ENCODE results near the gene CLCNKA. TPM values are rescaled to one million over a fixed set of nuclear protein-coding genes. Genes with fewer than 3 reads are reported as not detected.

CLCNKA gene
- total RNA-seq, 1 experiment from 2014 or later = not detected

DNA sequence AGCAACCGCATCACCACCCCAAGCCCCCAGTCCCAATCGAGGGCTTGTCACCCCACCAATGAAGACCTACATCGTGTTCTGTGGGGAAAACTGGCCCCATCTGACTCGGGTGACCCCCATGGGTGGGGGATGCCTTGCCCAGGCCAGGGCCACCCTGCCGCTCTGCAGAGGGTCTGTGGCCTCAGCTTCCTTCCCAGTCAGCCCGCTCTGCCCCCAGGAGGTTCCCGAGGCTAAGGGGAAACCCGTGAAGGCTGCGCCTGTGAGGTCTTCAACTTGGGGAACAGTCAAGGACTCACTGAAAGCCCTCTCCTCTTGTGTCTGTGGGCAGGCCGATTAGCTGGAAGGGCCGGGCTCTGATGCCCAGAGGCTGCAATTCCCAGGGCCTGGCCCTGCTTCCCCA is 15.8 kb upstream of the CLCNKA start:
- CTCF ChIA-PET = no interaction called here
- H3K4me1 ChIP-seq = no peaks in the 10 kb centered on the region
- intact Hi-C loops (cut with micrococcal nuclease; ENCODE audit: unreplicated experiment) = no loop called here

DNA sequence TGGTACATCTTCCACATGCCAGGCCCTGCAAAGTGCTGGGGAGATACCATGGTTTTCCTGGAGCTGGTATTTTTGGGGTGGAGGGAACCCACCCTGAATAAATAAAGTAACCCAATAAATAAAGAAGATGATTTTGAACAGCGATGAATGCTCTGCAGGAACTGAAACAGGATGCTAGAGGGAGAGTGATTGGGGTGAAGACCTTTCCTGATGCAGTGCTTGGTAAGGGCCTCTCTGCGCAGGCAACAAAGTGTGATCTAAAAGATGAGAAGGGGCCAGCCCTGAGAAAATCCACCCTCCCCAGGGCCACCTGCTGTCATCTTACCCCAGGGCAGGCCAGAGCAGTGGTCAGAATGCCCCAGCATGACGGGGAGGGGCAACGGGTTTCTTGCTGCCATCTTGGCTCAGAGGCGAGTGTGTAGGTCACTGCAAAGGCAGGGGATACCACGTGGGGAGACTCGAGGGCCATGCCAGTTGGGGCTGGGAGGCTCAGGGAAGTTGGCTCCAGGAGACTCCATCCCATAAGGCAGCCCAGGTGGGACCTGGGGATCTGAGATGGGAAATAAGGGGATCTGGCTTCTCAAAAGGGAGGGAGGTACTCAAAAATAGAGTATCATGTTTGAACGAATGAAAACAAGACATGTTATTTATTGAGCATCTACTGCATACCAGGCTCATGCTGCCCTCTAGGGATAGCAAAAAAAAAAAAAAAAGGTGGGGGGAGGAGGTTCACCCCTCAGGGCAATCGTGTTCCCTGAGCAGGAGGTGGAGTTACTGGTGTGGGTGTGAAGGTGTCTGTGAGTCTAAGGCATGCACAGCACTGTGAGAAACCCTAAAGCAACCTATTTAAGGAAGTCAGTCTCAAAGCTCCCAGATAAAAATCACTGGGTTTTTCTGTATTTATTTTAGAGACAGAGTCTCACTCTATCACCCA is 15.0 kb upstream of the CLCNKA start:
- BruUV-seq (replicated peaks) = no TSS peak
- Histone ChIP-seq H3K36me3 (ENCODE audit: control insufficient read depth, insufficient read depth, low read length) (no peaks in the 10 kb centered on the region), H3K9me3 (no peaks in the 10 kb centered on the region), H3K4me3 (ENCODE audit: low read depth, low read length) (no peak overlapping the region), H3K27me3 (replicated peaks; ENCODE audit: control insufficient read depth, insufficient read depth, low read length) (no peaks in the 10 kb centered on the region), H3K4me1 (no peaks in the 10 kb centered on the region)
- Mint-ChIP-seq H3K27me3 (ENCODE audit: insufficient read depth, unreplicated experiment) (no peaks in the 10 kb centered on the region), H3K36me3 (ENCODE audit: insufficient read depth, unreplicated experiment) (no peaks in the 10 kb centered on the region), H3K4me1 (ENCODE audit: low read depth, unreplicated experiment) (no peaks in the 10 kb centered on the region), H3K9me3 (ENCODE audit: unreplicated experiment) (no peaks in the 10 kb centered on the region), H3K27ac (ENCODE audit: unreplicated experiment) (no peak overlapping the region), H3K4me3 (ENCODE audit: unreplicated experiment) (no peak overlapping the region)
- TF ChIP-seq, protein P1, sequence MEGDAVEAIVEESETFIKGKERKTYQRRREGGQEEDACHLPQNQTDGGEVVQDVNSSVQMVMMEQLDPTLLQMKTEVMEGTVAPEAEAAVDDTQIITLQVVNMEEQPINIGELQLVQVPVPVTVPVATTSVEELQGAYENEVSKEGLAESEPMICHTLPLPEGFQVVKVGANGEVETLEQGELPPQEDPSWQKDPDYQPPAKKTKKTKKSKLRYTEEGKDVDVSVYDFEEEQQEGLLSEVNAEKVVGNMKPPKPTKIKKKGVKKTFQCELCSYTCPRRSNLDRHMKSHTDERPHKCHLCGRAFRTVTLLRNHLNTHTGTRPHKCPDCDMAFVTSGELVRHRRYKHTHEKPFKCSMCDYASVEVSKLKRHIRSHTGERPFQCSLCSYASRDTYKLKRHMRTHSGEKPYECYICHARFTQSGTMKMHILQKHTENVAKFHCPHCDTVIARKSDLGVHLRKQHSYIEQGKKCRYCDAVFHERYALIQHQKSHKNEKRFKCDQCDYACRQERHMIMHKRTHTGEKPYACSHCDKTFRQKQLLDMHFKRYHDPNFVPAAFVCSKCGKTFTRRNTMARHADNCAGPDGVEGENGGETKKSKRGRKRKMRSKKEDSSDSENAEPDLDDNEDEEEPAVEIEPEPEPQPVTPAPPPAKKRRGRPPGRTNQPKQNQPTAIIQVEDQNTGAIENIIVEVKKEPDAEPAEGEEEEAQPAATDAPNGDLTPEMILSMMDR (IDR thresholded peaks at IDR 0.05; ENCODE audit: insufficient read depth in 1 of 2, low read depth in 1 of 2, low read length in 1 of 2, severe bottlenecking in 1 of 2, unreplicated experiment in 1 of 2) = no peak
- intact Hi-C loops (cut with micrococcal nuclease; ENCODE audit: unreplicated experiment) = no loop called here
- POLR2A ChIA-PET = no interaction called here
- CTCF ChIA-PET = no interaction called here
- no peak for DNase-seq

More for the DNA sequence above, 15.8 kb upstream of the CLCNKA start:
- Mint-ChIP-seq H3K4me3 (ENCODE audit: unreplicated experiment) (no peak overlapping the region), H3K27me3 (ENCODE audit: insufficient read depth, unreplicated experiment) (no peaks in the 10 kb centered on the region), H3K36me3 (ENCODE audit: insufficient read depth, unreplicated experiment) (no peaks in the 10 kb centered on the region), H3K9me3 (ENCODE audit: unreplicated experiment) (no peaks in the 10 kb centered on the region), H3K27ac (ENCODE audit: unreplicated experiment) (no peak overlapping the region), H3K4me1 (ENCODE audit: low read depth, unreplicated experiment) (no peaks in the 10 kb centered on the region)
- POLR2A ChIA-PET = no interaction called here
- H3K9me3 ChIP-seq = no peaks in the 10 kb centered on the region
- no peak overlapping the region for H3K4me3 ChIP-seq (ENCODE audit: low read depth, low read length)
- DNase-seq = no peak
- TF ChIP-seq, protein P1 (IDR thresholded peaks at IDR 0.05; ENCODE audit: insufficient read depth in 1 of 2, low read depth in 1 of 2, low read length in 1 of 2, severe bottlenecking in 1 of 2, unreplicated experiment in 1 of 2) = no peak
- H3K27me3 ChIP-seq (replicated peaks; ENCODE audit: control insufficient read depth, insufficient read depth, low read length) = no peaks in the 10 kb centered on the region
- BruUV-seq (replicated peaks) = no TSS peak
- H3K36me3 ChIP-seq (ENCODE audit: control insufficient read depth, insufficient read depth, low read length) = no peaks in the 10 kb centered on the region

DNA sequence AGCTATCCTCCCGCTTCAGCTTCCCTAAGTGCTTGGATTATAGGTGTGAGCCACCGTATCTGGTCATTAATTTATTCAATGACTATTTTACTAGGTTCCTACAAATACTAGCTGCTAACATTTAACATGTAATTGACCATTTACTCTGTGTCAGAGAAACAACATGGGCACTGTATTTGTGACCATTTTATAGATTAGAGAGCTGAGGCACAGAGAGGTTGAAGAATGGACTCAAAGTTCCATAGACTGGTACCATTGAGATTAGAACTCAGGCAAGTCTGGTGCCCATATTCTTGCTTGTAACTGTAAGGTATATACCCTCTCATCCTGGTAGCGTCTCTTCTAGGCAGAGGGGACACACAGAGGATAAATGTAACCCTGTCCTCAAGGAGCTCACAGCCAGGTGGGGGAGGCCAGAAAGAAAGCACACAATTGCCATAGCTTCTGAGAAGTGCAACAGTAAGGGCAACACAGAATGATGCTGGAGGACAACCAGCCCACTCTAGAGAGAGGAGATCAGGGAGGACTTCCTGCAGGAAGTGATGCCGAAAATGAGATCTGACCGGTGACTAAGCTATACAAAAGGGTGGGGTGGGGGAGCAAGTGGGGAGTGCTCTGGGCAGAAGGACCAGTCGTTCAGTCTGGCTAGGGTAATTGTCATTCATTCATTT is 14.0 kb upstream of the CLCNKA start:
- intact Hi-C loops (cut with micrococcal nuclease; ENCODE audit: unreplicated experiment) = loop anchor here (2.0 kb wide), 1 partner anchor 25 kb away; no protein-coding TSS in a partner anchor
- Histone ChIP-seq H3K9me3 (no peaks in the 10 kb centered on the region), H3K27me3 (replicated peaks; ENCODE audit: control insufficient read depth, insufficient read depth, low read length) (no peaks in the 10 kb centered on the region), H3K4me3 (ENCODE audit: low read depth, low read length) (no peak overlapping the region), H3K36me3 (ENCODE audit: control insufficient read depth, insufficient read depth, low read length) (no peaks in the 10 kb centered on the region), H3K4me1 (no peaks in the 10 kb centered on the region)
- Mint-ChIP-seq H3K27ac (ENCODE audit: unreplicated experiment) (no peak overlapping the region), H3K4me1 (ENCODE audit: low read depth, unreplicated experiment) (no peaks in the 10 kb centered on the region), H3K36me3 (ENCODE audit: insufficient read depth, unreplicated experiment) (no peaks in the 10 kb centered on the region), H3K9me3 (ENCODE audit: unreplicated experiment) (no peaks in the 10 kb centered on the region), H3K27me3 (ENCODE audit: insufficient read depth, unreplicated experiment) (no peaks in the 10 kb centered on the region), H3K4me3 (ENCODE audit: unreplicated experiment) (no peak overlapping the region)
- POLR2A ChIA-PET = no interaction called here
- CTCF ChIA-PET = interaction anchor here (0.6 kb wide), 1 partner anchor 20 kb away, joined by 3 read pairs; no protein-coding TSS in a partner anchor
- BruUV-seq (replicated peaks) = no TSS peak
- DNase-seq = no peak
- TF ChIP-seq, protein P1 (IDR thresholded peaks at IDR 0.05; ENCODE audit: insufficient read depth in 1 of 2, low read depth in 1 of 2, low read length in 1 of 2, severe bottlenecking in 1 of 2, unreplicated experiment in 1 of 2) = no peak

All from Caco-2 (cell line).